ENCODE measurements around the gene LMTK2.

DNA sequence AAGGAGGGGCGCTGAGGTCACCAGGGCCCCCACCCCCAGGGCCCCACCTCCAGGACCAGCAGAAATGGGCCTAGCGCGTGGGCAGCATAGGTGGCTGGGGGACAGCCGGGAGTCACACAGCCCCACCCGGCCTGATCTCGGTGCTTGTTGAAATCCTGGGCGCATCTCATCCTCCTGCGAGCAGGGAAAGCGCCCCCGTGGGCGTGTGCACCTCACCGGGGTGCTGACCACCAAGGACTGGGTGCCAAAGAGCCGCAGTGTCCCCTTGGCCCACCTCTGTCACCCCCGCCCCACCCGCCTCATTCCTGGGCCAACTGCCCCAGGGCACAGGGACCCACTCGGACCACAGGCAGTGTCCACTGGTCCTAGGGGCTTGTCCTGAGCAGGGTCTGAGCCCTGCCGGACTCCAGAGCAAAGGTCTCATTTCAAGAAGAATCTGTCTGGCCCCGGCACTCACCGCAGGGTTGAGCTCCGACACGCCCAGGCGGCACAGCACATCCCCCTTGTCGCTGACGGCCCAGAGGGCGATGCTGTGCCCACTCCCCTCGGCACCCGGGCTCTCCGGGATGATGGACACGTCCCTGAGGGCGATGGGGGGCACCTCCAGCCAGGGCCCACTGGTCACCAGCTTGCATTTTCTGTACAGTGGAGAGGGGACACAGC lies 116.0 kb downstream of the LMTK2 start:
- TF ChIP-seq PAX5 (IDR thresholded peaks at IDR 0.05; ENCODE audit: insufficient read depth, low read length, severe bottlenecking) (no peak), TAF1 (IDR thresholded peaks at IDR 0.05; ENCODE audit: low read depth, low read length) (no peak), POLR2A (IDR thresholded peaks at IDR 0.05; ENCODE audit: low read depth, low read length) (no peak), POLR2AphosphoS5 (IDR thresholded peaks at IDR 0.05; ENCODE audit: low read depth, low read length) (no peak)
